Astrocyte of the spinal cord (primary cell): ENCODE results near the gene HEXB.

Experiments
- DNase-seq: peaks from one replicate; pipeline ENCODE4 v3.0.0; 2011; ENCODE audit warnings: low read depth, low spot score
- H3K4me3 ChIP-seq: 2 replicates; pipeline ENCODE4 v1.5.1; 2011; ENCODE audit warnings: low read depth, mild to moderate bottlenecking, low read length, moderate library complexity
- in situ Hi-C: cut with HindIII; loops from 2 replicates; pipeline ENCODE4 v1.10.0; 2017; ENCODE audit warnings: low sequenced_read_pairs
- TF ChIP-seq, protein P1 (sequence below): IDR thresholded peaks from 2 replicates; pipeline ENCODE4 v1.5.1; 2012; ENCODE audit warnings: low read depth, mild to moderate bottlenecking, low read length, inconsistent platforms

HEXB gene

DNA sequence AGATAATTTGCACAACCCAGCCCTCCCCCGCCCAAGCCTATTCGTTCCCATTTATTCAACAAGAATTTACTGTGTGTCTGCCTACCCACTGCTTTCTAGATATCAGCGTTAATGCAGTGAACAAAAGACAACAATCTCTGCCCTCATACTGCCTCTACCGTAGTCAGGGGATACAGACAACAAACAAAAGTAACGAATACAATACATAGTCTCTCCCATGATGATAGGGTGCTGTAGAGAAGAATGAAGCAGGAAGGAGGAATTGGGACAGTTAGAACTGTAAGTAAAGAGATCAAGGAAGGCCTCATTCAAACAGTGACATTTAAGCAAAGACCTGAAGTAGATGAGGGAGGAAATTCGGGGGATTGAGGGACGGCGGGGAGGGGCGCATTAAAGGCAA lies 80.2 kb downstream of the HEXB start:
- peak; percentile 15 for DNase-seq
- no peak overlapping the region for H3K4me3 ChIP-seq
- in situ Hi-C loops = no loop called here
- TF ChIP-seq, protein P1, sequence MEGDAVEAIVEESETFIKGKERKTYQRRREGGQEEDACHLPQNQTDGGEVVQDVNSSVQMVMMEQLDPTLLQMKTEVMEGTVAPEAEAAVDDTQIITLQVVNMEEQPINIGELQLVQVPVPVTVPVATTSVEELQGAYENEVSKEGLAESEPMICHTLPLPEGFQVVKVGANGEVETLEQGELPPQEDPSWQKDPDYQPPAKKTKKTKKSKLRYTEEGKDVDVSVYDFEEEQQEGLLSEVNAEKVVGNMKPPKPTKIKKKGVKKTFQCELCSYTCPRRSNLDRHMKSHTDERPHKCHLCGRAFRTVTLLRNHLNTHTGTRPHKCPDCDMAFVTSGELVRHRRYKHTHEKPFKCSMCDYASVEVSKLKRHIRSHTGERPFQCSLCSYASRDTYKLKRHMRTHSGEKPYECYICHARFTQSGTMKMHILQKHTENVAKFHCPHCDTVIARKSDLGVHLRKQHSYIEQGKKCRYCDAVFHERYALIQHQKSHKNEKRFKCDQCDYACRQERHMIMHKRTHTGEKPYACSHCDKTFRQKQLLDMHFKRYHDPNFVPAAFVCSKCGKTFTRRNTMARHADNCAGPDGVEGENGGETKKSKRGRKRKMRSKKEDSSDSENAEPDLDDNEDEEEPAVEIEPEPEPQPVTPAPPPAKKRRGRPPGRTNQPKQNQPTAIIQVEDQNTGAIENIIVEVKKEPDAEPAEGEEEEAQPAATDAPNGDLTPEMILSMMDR = no peak

DNA sequence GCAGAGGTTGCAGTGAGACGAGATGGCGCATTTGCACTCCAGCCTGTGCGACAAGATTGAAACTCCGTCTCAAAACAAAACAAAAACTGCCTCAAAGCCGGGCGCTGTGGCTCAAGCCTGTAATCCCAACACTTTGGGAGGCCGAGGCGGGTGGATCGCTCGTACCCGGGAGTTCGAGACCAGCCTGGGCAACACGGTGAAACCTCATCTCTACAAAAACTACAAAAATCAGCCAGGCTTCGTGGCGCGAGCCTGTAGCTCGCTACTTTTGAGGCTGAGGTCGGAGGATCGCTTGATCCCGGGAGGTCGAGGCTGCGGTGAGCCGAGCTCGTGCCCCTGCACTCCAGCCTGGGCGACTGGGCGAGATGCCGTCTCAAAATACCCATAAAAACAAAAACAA lies 80.9 kb downstream of the HEXB start:
- peak overlapping the region; percentile 98 for H3K4me3 ChIP-seq
- DNase-seq = no peak
- TF ChIP-seq, protein P1 = no peak
- in situ Hi-C loops = no loop called here

- DNase-seq = peak; percentile 61
- in situ Hi-C loops = no loop called here
- TF ChIP-seq, protein P1 = peak; percentile 37
- H3K4me3 ChIP-seq = peak overlapping the region; percentile 98
Observed at GRCh38 chr5:74766418-74766848, 81.4 kb downstream of the HEXB start.

DNA sequence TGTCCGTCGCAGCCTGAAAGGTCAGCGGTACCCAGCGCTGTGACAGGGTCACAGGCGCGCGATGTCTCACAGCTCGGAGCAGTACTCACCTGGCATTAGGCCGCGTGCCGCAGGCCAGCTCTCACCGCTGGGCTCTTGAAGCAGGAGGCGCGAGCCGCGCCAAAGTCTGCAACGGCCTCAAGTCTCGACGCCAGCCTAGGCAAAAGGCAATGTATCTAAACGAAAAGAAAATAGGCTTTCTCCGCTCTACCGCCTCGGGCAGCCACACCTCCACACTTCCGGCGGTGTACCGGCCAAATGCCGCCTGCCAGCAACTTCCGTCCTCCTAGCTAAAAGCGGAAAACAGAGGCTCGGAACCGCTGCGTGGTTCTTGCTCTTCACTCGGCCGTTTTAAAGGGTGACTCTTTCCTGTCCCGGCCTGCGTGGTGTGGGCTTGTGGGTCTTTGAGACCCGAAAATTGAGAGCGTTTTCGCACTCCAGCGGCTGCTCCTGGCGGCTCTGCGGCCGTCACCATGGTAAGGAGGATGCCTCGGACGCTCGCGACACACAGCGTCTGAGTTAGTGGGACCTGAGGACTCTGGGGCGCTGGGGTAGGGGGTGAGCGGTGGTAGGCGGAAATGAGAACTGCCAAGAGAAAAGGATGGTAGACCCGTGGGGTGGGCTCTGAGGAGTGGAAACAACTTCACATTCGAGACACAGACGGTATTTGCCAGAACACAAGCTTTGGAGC lies 82.0 kb downstream of the HEXB start, which contains the start of the genes GFM2 and NSA2:
GFM2 (minus strand) TSS at position 269 of the 730 bp plus-strand sequence. CDS start 3,375 bp downstream, outside the sequence.
NSA2 (plus strand) TSS at position 401 of the 730 bp plus-strand sequence; CDS start at position 513, 112 bp downstream.
- peak; percentile 96 for DNase-seq
- H3K4me3 ChIP-seq = peak within 1 kb of the TSS; percentile 98
- in situ Hi-C loops = no loop called here
- TF ChIP-seq, protein P1 = no peak

DNA sequence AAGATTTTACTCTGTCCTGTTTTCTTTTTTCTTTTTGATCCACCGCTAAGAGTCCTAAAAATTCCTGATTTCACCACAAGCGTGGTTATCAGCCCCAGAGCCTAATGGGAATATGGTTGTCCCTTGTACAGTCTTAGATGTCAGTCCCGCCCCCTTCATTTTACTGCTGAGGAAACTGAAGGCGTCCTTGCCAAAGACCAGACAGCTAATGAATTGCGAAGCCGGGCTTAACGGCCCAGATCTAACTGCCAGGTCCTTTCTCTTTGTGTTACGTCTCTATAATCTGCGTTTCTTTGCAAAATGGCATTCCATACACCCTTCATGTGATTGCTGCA lies 82.5 kb downstream of the HEXB start:
- H3K4me3 ChIP-seq = peak overlapping the region; percentile 98
- in situ Hi-C loops = no loop called here
- TF ChIP-seq, protein P1 = no peak
- no peak for DNase-seq
